Loucy (cell line): Measurements from ENCODE around the gene ZNF77.

Experiments used
- EZH2phosphoT487 ChIP-seq: fragments of 200-600 bp; IDR thresholded peaks from 2 replicates; pipeline ENCODE4 v1.6.1; 2018; ENCODE audit warnings: antibody characterized with exemption, mild to moderate bottlenecking, moderate library complexity, borderline replicate concordance
- TF ChIP-seq, protein P1 (sequence below): fragments of 200-600 bp; sonication (generic); conservative IDR thresholded peaks from 2 replicates; pipeline ENCODE4 v1.5.1; 2014; ENCODE audit warnings: mild to moderate bottlenecking, antibody characterized with exemption, low read length

- TF ChIP-seq, protein P1, sequence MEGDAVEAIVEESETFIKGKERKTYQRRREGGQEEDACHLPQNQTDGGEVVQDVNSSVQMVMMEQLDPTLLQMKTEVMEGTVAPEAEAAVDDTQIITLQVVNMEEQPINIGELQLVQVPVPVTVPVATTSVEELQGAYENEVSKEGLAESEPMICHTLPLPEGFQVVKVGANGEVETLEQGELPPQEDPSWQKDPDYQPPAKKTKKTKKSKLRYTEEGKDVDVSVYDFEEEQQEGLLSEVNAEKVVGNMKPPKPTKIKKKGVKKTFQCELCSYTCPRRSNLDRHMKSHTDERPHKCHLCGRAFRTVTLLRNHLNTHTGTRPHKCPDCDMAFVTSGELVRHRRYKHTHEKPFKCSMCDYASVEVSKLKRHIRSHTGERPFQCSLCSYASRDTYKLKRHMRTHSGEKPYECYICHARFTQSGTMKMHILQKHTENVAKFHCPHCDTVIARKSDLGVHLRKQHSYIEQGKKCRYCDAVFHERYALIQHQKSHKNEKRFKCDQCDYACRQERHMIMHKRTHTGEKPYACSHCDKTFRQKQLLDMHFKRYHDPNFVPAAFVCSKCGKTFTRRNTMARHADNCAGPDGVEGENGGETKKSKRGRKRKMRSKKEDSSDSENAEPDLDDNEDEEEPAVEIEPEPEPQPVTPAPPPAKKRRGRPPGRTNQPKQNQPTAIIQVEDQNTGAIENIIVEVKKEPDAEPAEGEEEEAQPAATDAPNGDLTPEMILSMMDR: no peak
- TF ChIP-seq EZH2phosphoT487: no peak
Measured at GRCh38 chr19:2978772-2979171, 34.0 kb upstream of the ZNF77 start.
